Activated CD8-positive, alpha-beta T cell treated with anti-CD3 and anti-CD28 coated beads, Interleukin-2, amount 10 ng/mL, durations not matched to agents 7 days and 5 days (primary cell): ENCODE results near the gene WDR81. TPM values are rescaled to one million over a fixed set of nuclear protein-coding genes. Genes with fewer than 3 reads are reported as not detected.

Experiments used
- ATAC-seq: fragments of 150-1000 bp; cut with Tn5 transposase; one replicate; pipeline ENCODE4 v1.10.0; 2021; ENCODE audit warnings: moderate library complexity
- CTCF ChIA-PET: fragments of 350-600 bp; sonication (Branson Sonifier 250); formaldehyde crosslinking; loops from one replicate; lab custom pipeline; 2021; ENCODE audit warnings: antibody characterized with exemption; lab: Charles Lee
- POLR2A ChIA-PET: fragments of 350-600 bp; sonication (Branson Sonifier 250); formaldehyde crosslinking; loops from one replicate; lab custom pipeline; 2021; ENCODE audit warnings: antibody characterized with exemption; lab: Charles Lee
- DNase-seq: peaks from one replicate; pipeline ENCODE4 v3.0.0-alpha.2; 2020
- H3K27ac Mint-ChIP-seq: one replicate; pipeline ENCODE4 v1.8.0; 2021; ENCODE audit warnings: mild to moderate bottlenecking, mixed read lengths
- H3K27me3 Mint-ChIP-seq: one replicate; pipeline ENCODE4 v1.8.0; 2021; ENCODE audit warnings: low read depth, mixed read lengths
- H3K36me3 Mint-ChIP-seq: one replicate; pipeline ENCODE4 v1.8.0; 2021; ENCODE audit warnings: low read depth, mixed read lengths
- H3K4me1 Mint-ChIP-seq: one replicate; pipeline ENCODE4 v1.8.0; 2021; ENCODE audit warnings: low read depth, mixed read lengths
- H3K4me3 Mint-ChIP-seq: one replicate; pipeline ENCODE4 v1.8.0; 2021; ENCODE audit warnings: mild to moderate bottlenecking, mixed read lengths
- H3K9me3 Mint-ChIP-seq: one replicate; pipeline ENCODE4 v1.8.0; 2022; ENCODE audit warnings: mixed read lengths; ENCODE audit not compliant: insufficient read depth
- total RNA-seq, 2 experiments: library from RNA; stranded (reverse); gene quantifications; one replicate each; pipeline ENCODE4 v1.2.3, GENCODE V29; 2021

The WDR81 gene
- total RNA-seq, 2 experiments from 2014 or later = 29.4 to 30.8 TPM

DNA sequence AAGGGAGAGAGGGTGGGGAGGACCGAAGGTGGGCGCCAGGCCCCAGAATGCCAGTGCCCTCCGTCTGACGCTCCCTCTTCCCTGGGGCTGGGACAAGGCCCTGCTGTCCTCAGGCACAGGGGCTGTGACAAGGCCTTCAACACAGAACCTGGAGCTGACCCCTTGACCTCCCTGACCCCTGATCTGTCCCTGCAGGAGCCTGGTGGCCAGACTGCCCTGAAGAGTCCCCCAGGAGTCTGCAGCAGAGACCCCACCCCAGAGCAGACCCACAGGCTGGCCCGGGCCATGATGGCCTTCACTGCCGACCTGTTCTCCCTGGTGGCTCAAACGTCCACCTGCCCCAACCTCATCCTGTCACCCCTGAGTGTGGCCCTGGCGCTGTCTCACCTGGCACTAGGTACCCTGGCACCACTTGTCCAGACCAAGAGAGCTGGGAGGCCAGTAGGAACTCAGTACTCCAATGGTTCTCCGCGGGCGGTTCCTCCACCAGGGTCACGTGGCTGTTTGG lies 21.1 kb downstream of the WDR81 start:
- H3K4me1 Mint-ChIP-seq = no peaks in the 10 kb centered on the region
- ChIA-PET POLR2A (no interaction called here), CTCF (no interaction called here)
- no peak overlapping the region for H3K4me3 Mint-ChIP-seq
- no peak for ATAC-seq
- no peaks in the 10 kb centered on the region for H3K9me3 Mint-ChIP-seq
- H3K27ac Mint-ChIP-seq = no peak overlapping the region
- no peaks in the 10 kb centered on the region for H3K27me3 Mint-ChIP-seq
- DNase-seq = no peak
- no peaks in the 10 kb centered on the region for H3K36me3 Mint-ChIP-seq

- ChIA-PET POLR2A (interaction anchor here (0.8 kb wide), 1 partner anchor 9 kb away, joined by 3 read pairs; no protein-coding TSS in a partner anchor), CTCF (no interaction called here)
- Mint-ChIP-seq H3K27ac (no peak overlapping the region), H3K36me3 (no peaks in the 10 kb centered on the region), H3K4me1 (no peaks in the 10 kb centered on the region), H3K4me3 (no peak overlapping the region), H3K27me3 (no peaks in the 10 kb centered on the region), H3K9me3 (no peaks in the 10 kb centered on the region)
- no peak for DNase-seq
- ATAC-seq = no peak
Observed at GRCh38 chr17:1746975-1747543, 22.6 kb downstream of the WDR81 start.

GRCh38 chr17:1750628-1751027 lies 26.1 kb downstream of the WDR81 start:
- POLR2A ChIA-PET = no interaction called here
- Mint-ChIP-seq H3K27ac (no peak overlapping the region), H3K4me1 (peaks cover 4% of the 10 kb centered on the region), H3K4me3 (no peak overlapping the region), H3K27me3 (no peaks in the 10 kb centered on the region), H3K9me3 (no peaks in the 10 kb centered on the region), H3K36me3 (no peaks in the 10 kb centered on the region)
- ATAC-seq (no peak), DNase-seq (no peak)
- CTCF ChIA-PET = no interaction called here

- H3K27ac Mint-ChIP-seq = no peak overlapping the region
Observed at GRCh38 chr17:1752425-1753262, 28.1 kb downstream of the WDR81 start.

DNA sequence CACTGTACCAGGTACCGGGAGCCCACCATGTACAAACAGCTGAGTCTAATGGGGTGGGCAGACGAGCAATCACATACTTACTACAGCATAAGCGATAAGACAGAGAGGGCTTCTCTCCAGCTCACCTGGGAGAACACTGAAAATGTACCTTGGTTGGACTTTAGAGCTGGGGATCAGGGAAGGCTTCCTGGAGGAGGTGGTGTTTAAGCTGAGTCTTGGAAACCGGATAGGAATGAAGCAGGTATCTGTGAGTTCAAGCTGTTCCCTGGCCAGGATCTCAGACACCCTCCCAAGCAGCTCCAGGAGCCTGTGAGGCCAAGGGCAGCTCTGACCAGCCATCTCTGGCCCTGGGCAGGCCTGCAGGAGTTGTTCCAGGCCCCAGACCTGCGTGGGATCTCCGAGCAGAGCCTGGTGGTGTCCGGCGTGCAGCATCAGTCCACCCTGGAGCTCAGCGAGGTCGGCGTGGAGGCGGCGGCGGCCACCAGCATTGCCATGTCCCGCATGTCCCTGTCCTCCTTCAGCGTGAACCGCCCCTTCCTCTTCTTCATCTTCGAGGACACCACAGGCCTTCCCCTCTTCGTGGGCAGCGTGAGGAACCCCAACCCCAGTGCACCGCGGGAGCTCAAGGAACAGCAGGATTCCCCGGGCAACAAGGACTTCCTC lies 29.4 kb downstream of the WDR81 start:
- H3K9me3 Mint-ChIP-seq = no peaks in the 10 kb centered on the region
- H3K27ac Mint-ChIP-seq = no peak overlapping the region
- ChIA-PET CTCF (interaction anchor here (0.7 kb wide), 1 partner anchor 32 kb away, joined by 3 read pairs; no protein-coding TSS in a partner anchor), POLR2A (no interaction called here)
- peaks cover 4% of the 10 kb centered on the region for H3K27me3 Mint-ChIP-seq
- H3K36me3 Mint-ChIP-seq = no peaks in the 10 kb centered on the region
- H3K4me3 Mint-ChIP-seq = no peak overlapping the region
- peaks cover 7% of the 10 kb centered on the region for H3K4me1 Mint-ChIP-seq
- ATAC-seq (no peak), DNase-seq (no peak)

More at GRCh38 chr17:1752425-1753262, 28.1 kb downstream of the WDR81 start:
- DNase-seq = no peak
- Mint-ChIP-seq H3K36me3 (no peaks in the 10 kb centered on the region), H3K4me1 (peaks cover 4% of the 10 kb centered on the region), H3K27me3 (no peaks in the 10 kb centered on the region), H3K9me3 (no peaks in the 10 kb centered on the region), H3K4me3 (no peak overlapping the region)
- ChIA-PET CTCF (interaction anchor here (2.3 kb wide), 1 partner anchor 31 kb away, joined by 8 read pairs; no protein-coding TSS in a partner anchor), POLR2A (interaction anchor here (0.6 to 1.5 kb wide), 2 partner anchors 13 to 558 kb away, joined by 3 to 4 read pairs; no protein-coding TSS in a partner anchor)
- no peak for ATAC-seq

DNA sequence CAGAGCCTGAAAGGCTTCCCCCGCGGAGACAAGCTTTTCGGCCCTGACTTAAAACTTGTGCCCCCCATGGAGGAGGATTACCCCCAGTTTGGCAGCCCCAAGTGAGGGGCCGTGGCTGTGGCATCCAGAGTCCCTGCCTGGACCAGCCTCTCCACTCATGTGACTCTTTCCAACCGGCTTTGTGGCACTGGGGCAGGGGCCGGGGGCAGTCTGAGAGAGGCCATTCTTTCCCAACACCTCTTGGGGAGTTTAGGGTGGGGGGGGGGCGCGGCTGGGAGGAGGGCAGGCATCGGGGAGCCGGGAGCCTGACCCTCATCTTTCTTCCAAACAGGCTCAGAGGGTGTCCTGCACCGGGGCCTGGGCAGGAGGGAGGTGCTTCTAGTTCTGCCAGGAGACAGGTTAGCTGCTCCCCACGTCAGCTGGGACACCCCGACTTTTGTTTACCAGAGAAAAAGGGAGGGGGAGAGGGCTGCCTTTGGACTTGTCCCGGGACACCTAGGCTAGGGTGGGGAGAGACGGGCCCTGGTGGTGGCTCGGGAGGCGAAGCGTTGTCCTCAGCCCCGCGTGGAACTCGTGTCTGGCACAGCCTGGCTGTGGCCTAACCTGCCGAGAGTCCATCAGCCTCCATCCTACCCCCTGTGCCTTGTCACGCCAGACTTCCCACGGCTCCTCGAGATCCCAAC lies 30.1 kb downstream of the WDR81 start:
- POLR2A ChIA-PET = no interaction called here

GRCh38 chr17:1755252-1755826 lies 30.8 kb downstream of the WDR81 start:
- DNase-seq = no peak
- no peak for ATAC-seq
- Mint-ChIP-seq H3K27me3 (peaks cover 4% of the 10 kb centered on the region), H3K36me3 (no peaks in the 10 kb centered on the region), H3K9me3 (no peaks in the 10 kb centered on the region), H3K4me3 (no peak overlapping the region), H3K4me1 (peaks cover 7% of the 10 kb centered on the region), H3K27ac (no peak overlapping the region)
- ChIA-PET POLR2A (interaction anchor here (0.5 kb wide), 1 partner anchor 10 kb away, joined by 3 read pairs; no protein-coding TSS in a partner anchor), CTCF (no interaction called here)

More for the DNA sequence above, 30.1 kb downstream of the WDR81 start:
- H3K4me1 Mint-ChIP-seq = peaks cover 7% of the 10 kb centered on the region
- H3K36me3 Mint-ChIP-seq = no peaks in the 10 kb centered on the region
- CTCF ChIA-PET = interaction anchor here (0.7 kb wide), 1 partner anchor 33 kb away, joined by 3 read pairs; no protein-coding TSS in a partner anchor
- no peaks in the 10 kb centered on the region for H3K9me3 Mint-ChIP-seq
- H3K27ac Mint-ChIP-seq = no peak overlapping the region
- no peak overlapping the region for H3K4me3 Mint-ChIP-seq
- DNase-seq (no peak), ATAC-seq (no peak)
- peaks cover 4% of the 10 kb centered on the region for H3K27me3 Mint-ChIP-seq

GRCh38 chr17:1755827-1756262 lies 31.3 kb downstream of the WDR81 start:
- H3K27ac Mint-ChIP-seq = no peak overlapping the region
- POLR2A ChIA-PET = interaction anchor here (0.5 kb wide), 1 partner anchor 9 kb away, joined by 3 read pairs; no protein-coding TSS in a partner anchor
- H3K27me3 Mint-ChIP-seq = peaks cover 4% of the 10 kb centered on the region

DNA sequence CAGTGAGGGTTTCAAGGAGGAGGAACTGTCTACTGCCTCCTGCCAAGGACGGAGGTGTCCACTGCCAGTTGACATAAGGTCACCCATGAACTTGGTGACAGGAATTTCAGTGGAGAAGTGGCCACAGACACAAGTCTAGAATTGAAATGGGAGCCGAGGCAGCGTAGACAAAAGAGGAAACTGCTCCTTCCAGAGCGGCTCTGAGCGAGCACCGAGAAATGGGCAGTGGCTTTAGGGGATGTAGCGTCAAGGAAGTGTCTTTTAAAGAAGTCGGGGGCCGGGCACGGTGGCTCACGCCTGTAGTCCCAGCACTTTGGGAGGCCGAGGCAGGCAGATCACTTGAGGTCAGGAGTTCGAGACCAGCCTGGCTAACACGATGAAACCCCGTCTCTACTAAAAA lies 34.3 kb downstream of the WDR81 start:
- ChIA-PET POLR2A (no interaction called here), CTCF (no interaction called here)
- H3K27me3 Mint-ChIP-seq = peaks cover 4% of the 10 kb centered on the region
- DNase-seq (no peak), ATAC-seq (no peak)
- no peak overlapping the region for H3K4me3 Mint-ChIP-seq
- H3K36me3 Mint-ChIP-seq = no peaks in the 10 kb centered on the region
- H3K27ac Mint-ChIP-seq = no peak overlapping the region
- H3K4me1 Mint-ChIP-seq = peaks cover 23% of the 10 kb centered on the region
- no peaks in the 10 kb centered on the region for H3K9me3 Mint-ChIP-seq

More at GRCh38 chr17:1755827-1756262, 31.3 kb downstream of the WDR81 start:
- CTCF ChIA-PET = interaction anchor here (0.9 kb wide), 1 partner anchor 104 kb away, joined by 3 read pairs; no protein-coding TSS in a partner anchor
- ATAC-seq (no peak), DNase-seq (no peak)
- Mint-ChIP-seq H3K9me3 (no peaks in the 10 kb centered on the region), H3K4me3 (no peak overlapping the region), H3K36me3 (no peaks in the 10 kb centered on the region), H3K4me1 (peaks cover 7% of the 10 kb centered on the region)

- ChIA-PET POLR2A (no interaction called here), CTCF (no interaction called here)
- peaks cover 4% of the 10 kb centered on the region for H3K27me3 Mint-ChIP-seq
- H3K4me3 Mint-ChIP-seq = no peak overlapping the region
- no peak for DNase-seq
- no peak overlapping the region for H3K27ac Mint-ChIP-seq
- no peaks in the 10 kb centered on the region for H3K36me3 Mint-ChIP-seq
- peaks cover 30% of the 10 kb centered on the region for H3K4me1 Mint-ChIP-seq
- no peak for ATAC-seq
- H3K9me3 Mint-ChIP-seq = no peaks in the 10 kb centered on the region
Observed at GRCh38 chr17:1759529-1759928, 35.0 kb downstream of the WDR81 start.
